HG03135 (cell line): Measurements from ENCODE around the gene DNM1L.
A peak's percentile ranks its signal among the peaks of the same experiment; 100 is the strongest.

ENCODE experiments used
- ATAC-seq: cut with Tn5 transposase; IDR thresholded peaks from one replicate; pipeline ENCODE4 v1.9.1; 2021; ENCODE audit warnings: mild to moderate bottlenecking, moderate library complexity; ENCODE audit not compliant: unreplicated experiment

DNM1L gene

GRCh38 chr12:32755654-32756475 lies 76.8 kb downstream of the DNM1L start, which contains the start of gene YARS2:
Gene YARS2, minus strand, starts transcription at chr12:32755897. Its CDS starts 23 bp downstream, at chr12:32755874.
- ATAC-seq: peak; percentile 74

- ATAC-seq: no peak
These were observed 77.5 kb downstream of the DNM1L start for GRCh38 chr12:32756476-32757066.

DNA sequence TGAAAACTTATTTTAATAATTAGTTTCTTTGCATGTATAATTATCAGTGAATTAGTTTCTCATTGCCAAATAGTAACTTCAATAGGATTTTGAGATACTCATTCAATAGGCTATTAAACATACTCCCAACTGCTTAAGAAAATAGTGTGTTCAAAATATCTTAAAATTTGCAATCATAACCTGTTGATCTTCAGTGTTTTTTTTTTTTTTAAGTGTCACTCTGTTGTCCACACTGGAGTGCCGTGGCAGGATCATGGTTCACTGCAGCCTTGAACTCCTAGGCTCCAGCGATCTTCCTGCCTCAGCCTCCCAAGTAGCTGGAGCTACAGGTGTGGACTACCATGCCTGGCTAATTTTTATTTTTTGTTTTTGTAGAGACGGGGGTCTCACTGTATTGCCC lies 78.1 kb downstream of the DNM1L start:
- no peak for ATAC-seq

DNA sequence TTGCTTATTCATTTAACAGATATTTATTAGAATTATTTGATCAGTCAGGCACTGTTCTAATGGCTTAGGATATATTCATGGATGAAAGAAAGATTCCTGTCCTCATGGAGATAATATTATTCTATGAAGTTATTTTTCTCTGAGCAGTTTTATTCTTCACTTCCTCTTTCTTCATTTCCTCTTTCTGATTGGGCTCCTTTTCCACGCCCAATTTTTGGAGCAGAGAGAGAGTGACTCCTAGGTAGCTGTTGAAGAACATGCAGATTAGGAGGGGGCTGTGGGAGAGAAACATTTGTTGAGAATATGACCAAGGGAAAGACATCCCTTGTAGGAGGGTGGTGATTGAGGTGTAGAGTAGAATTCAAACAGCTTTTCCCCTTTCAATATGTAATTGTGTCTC lies 82.6 kb downstream of the DNM1L start:
- ATAC-seq: no peak

DNA sequence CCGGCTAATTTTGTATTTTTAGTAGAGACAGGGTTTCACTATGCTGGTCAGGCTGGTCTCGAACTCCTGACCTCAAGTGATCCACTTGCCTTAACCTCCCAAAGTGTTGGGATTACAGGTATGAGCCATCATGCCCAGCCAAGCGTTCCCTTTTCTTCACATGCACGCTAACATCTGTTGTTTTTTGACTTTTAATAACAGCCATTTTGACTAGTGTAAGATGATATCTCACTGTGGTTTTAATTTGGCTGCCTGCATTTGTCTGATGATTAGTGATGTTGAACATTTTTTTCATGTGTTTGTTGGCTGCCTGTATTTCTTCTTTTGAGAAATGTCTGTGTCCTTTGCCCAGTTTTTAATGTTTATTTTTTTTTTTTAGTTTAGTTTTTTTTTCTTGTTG lies 86.8 kb downstream of the DNM1L start:
- ATAC-seq: no peak

DNA sequence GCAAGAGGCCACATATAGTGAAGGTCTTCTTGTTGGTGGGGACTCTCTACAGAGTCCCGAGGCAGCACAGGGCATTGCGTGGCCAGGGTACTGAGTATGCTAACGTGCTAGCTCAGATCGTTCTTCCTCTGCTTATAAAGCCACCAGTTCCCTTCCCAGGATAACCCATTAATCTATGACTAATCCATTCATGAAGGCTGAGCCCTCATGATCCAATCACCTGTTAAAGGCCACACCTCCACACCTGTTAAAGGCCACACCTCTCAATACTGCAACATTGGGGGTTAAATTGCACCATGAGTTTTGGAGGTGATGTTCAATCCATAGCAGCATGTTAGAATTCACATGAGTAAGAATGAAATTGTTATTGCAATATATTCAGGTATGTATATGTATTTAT lies 89.4 kb downstream of the DNM1L start:
- no peak for ATAC-seq

DNA sequence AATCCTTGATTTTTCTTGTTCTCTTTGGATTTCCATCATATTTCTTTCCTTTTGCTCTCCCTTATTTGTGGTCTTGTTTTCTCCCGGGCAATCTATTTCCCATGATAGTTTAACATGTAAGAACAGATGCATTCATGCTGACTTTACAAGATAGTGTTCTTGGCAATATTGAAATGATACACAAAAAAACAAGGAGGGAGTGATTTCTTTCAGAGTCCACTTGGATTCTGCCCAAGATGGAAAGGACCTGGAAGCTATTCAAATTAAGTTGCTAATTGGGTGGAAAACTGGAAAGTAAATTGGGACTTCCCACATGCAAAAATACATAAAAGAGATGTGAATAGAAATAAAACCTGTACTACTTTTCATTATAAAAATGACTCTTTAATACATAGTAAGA lies 91.0 kb downstream of the DNM1L start:
- ATAC-seq: no peak

- ATAC-seq: no peak
These were observed 94.6 kb downstream of the DNM1L start for GRCh38 chr12:32773691-32774090.

DNA sequence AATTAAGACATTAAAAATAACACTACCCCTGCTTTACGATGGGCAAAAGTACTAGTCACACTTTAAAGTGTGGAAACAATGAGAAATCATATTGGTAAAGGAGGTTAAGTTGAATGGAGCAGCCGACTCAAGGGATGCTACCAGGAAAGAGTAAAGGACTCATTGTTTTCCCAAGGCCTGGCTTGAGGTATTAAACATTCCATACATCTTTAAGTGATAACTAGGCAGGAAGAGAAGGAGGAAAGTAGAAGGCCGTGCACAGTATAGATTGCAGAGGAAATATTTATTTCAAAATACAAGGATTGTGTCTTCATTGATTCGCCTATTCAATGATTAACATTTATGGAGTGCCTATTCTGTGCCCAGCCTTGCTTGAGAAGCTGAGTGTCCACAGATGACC lies 97.2 kb downstream of the DNM1L start:
- ATAC-seq: no peak

- no peak for ATAC-seq
These were observed 98.1 kb downstream of the DNM1L start for GRCh38 chr12:32777159-32777558.

GRCh38 chr12:32777691-32778175 lies 98.6 kb downstream of the DNM1L start:
- no peak for ATAC-seq

GRCh38 chr12:32780071-32780470 lies 101.0 kb downstream of the DNM1L start:
- no peak for ATAC-seq

DNA sequence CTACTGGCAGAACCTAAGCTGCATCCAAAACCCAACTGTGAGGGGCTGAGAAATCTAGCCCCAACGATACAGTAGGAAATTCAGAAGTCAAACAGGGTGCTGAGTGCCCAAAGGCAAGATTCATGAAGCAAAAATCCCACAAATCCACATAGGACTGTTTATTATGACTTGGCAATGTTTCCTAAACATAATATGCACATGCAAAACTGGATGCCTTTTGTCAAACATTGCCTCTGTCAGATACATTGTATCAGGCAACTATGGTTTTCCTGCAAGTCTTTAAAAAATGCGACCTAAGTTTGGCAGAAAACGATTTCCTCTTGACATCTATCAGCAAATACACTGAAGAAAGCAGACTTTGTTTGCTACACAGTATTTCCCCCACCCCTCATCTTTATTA lies 103.9 kb downstream of the DNM1L start:
- no peak for ATAC-seq

DNA sequence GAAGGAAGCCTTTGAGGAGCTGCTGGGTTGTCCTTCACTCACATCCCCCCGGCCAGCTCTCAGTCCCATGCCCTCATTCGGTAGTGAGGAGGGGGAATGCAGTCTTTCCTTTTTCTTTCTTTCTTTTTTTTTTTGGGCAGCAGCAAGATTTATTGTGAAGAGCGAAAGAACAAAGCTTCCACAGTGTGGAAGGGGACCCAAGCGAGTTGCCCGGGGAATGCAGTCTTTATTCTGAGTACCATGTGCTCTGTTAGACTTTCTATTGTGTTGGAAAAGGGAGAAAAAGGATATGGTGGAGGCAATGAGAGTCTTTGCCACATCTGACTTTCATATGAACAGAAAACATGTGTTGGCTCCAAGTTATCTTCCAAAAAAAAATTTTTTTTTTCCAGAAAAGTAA lies 106.5 kb downstream of the DNM1L start:
- ATAC-seq: no peak

DNA sequence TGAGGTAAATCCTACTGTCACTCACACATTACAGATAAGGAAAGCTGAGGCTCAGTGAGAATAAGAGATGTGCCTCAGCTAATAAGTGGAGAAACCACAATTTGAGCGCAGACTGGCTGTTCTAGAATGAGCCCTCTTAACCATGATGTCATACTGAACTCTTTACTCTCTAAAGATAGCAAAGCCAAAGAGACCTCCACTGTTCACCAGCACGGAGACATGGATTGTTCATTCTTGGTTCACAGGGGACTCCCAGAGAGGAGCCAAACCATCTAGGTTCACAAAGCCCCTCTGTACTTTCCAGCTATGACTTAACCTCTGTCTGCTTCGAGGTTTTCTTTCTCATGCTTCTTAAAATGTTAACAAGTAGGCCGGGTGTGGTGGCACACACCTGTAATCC lies 109.3 kb downstream of the DNM1L start:
- ATAC-seq: no peak

DNA sequence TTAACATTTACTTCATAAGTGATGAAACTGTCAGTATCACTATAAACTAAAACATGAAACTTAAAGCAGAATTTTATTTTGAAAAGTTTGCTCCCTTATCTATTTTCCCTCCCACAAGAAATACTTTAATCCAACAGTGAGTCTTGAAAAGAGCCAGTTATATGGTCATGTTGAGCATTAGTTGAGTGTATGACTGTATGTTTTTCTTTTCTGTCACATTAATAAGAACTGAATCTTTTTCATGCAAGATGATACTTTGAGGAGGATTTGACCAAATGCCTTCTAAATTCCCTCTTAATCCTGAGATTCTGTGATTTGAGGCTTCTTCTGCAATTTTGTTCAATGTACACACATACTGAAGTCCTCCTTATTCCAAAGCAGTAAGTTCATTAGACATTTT lies 110.3 kb downstream of the DNM1L start:
- no peak for ATAC-seq

DNA sequence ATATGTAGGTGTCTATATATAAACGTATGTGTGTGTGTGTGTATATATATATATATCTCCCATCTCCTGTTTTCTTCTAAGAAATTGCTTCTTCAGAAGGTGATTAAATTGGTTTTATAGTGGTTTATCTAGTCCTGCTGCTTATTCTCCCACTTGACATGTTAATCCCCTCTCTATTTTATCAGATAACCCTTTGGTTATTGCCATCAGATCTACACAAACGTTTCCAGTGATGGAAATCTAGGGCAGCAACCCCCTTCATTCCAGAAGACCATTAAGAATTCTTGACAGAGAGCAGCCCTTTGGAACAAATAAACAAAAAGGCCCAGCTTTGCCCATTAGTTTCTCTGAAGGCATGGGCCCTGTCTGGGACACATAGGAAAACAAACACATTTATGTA lies 110.8 kb downstream of the DNM1L start:
- no peak for ATAC-seq

DNA sequence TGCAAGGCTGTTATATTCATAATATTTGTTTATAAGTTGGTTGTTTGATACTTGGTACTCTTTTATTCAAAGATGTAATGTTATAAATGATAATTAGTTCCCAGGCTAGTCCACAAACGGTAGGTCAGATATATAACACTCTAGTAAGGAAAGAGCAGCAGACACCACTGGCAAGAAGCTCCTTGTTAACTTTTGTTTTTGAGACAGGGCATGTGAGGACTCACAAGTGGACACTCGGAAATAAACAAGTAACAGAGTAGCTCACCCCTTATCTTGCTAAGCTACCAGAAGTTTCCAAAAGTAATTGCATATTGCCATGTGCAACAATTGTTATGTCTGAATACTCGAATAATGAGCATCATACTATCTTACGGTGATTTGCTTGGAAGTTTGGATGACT lies 115.2 kb downstream of the DNM1L start:
- ATAC-seq: no peak
